ENCODE data around the gene SGMS1.

DNA sequence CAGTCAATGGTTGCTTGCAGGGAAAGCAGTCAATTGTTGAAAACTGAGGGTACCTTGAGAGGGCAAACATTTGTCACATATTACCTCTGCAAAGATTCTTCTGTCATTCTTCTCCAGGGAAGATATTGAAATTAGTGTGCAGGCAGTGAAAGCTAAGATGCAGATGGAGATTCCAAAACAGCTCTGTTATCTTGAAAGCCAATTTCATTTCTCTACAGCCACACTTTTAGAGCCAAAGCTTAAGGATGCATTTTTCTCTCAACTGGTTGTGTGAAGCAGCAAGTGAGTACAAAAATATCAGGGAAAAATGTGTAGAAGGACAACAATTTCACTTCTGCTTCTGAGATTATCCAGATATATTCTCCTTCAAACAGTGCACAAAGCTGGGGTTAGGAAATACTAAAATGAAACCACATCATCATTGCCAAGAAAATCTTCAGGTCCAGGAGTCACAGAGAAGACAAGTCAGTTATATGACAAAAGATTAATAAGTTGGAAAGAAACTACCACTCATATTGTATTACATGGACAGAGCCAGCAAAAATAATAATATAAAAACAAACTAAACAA is 16.3 kb downstream of the SGMS1 start:
- TF ChIP-seq, protein P1, sequence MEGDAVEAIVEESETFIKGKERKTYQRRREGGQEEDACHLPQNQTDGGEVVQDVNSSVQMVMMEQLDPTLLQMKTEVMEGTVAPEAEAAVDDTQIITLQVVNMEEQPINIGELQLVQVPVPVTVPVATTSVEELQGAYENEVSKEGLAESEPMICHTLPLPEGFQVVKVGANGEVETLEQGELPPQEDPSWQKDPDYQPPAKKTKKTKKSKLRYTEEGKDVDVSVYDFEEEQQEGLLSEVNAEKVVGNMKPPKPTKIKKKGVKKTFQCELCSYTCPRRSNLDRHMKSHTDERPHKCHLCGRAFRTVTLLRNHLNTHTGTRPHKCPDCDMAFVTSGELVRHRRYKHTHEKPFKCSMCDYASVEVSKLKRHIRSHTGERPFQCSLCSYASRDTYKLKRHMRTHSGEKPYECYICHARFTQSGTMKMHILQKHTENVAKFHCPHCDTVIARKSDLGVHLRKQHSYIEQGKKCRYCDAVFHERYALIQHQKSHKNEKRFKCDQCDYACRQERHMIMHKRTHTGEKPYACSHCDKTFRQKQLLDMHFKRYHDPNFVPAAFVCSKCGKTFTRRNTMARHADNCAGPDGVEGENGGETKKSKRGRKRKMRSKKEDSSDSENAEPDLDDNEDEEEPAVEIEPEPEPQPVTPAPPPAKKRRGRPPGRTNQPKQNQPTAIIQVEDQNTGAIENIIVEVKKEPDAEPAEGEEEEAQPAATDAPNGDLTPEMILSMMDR (IDR thresholded peaks at IDR 0.05), result no peak
- no peak for TF ChIP-seq POLR2A (IDR thresholded peaks at IDR 0.05)
